ENCODE measurements around the gene FGFRL1.
A peak's percentile ranks its signal among the peaks of the same experiment; 100 is the strongest.

The FGFRL1 gene, protein sequence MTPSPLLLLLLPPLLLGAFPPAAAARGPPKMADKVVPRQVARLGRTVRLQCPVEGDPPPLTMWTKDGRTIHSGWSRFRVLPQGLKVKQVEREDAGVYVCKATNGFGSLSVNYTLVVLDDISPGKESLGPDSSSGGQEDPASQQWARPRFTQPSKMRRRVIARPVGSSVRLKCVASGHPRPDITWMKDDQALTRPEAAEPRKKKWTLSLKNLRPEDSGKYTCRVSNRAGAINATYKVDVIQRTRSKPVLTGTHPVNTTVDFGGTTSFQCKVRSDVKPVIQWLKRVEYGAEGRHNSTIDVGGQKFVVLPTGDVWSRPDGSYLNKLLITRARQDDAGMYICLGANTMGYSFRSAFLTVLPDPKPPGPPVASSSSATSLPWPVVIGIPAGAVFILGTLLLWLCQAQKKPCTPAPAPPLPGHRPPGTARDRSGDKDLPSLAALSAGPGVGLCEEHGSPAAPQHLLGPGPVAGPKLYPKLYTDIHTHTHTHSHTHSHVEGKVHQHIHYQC

DNA sequence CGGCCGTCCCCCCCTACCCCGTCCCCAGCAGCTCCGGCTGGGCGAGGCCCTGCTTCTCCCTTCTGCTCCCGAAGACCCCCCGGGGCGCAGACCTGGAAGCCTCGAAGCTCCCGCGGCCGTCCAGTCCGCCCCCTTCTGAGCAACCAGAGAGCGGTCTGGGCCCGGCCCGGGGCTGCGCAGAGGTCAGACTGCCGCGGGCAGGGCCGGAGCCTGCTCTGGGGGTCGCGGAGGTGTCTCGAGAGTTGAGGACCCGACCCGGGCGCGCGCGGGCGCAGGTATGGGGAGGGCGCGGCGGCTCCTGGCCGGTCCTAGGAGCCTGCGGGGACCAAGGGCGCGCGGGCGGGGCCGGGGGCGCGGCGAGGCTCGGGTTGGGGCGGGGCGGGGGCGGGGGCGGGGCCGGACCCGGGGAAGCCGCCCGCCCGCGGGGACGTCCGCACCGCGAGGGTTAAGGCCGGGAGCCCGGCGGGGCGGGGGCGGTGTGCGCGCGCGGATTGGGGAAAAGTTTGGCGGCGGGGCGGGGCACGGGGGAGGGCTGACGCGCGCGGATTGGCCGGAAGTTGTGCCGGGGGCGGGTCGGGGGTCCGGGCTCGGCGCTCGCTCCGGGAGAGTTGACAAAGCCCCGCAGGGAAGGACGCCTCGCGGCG lies at the start of gene FGFRL1:
TSS of gene FGFRL1 (plus strand) at position 605 of the 644 bp plus-strand sequence. CDS start 860 bp downstream, outside the sequence.
- DNase-seq (ENCODE audit: low spot score), result peak; percentile 93

GRCh38 chr4:962231-963208 lies 48.9 kb upstream of the FGFRL1 start:
- DNase-seq (ENCODE audit: low spot score), result no peak

- no peak for DNase-seq (ENCODE audit: low spot score)
Observed at GRCh38 chr4:963276-964225, 47.9 kb upstream of the FGFRL1 start.

GRCh38 chr4:964346-965025 lies 46.9 kb upstream of the FGFRL1 start:
- no peak for DNase-seq (ENCODE audit: low spot score)

GRCh38 chr4:965048-965765 lies 46.2 kb upstream of the FGFRL1 start:
- DNase-seq (ENCODE audit: low spot score), result no peak

- DNase-seq (ENCODE audit: low spot score), result no peak
Observed at GRCh38 chr4:965766-966134, 45.7 kb upstream of the FGFRL1 start.

DNA sequence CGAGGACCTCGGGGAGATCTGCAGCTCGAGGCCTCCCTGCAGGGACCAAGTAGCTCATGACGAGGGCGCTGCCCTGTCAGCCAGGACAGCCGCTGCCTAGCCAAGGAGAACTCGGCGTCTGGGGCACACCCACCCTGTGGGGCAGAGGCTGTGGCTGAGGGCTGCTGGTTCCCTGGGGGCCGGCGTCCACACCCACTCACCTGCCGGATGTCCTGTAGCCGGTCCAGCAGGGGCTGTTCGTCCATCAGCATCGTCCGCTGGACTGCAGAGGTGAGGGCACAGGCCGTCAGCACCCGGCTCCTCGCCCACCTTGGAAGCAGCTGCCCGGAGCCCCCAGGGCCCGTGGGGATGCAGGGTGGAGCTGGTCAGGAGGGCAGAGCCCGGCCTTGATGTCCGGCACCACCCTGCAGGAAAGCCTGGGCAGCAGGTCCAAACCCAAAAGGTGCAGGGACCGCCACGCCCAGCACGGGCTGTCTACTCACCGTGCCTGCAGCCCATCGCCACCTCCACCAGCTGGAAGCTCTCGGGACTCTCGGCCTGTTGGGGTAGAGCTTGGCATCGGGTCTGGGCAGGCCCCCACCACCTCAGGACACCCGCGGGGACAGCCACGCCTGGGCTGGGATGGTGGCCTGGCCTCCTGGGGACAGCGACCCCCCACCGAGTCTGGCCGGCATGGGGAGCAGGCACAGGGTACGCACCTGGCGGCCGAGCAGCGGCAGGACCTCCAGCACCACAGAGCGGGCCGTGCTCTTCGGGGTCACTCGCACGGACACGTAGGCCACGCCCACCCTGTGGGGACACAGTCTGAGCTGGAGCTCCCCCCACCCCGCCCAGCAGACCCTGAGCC lies 44.9 kb upstream of the FGFRL1 start:
- DNase-seq (ENCODE audit: low spot score), result no peak

GRCh38 chr4:967113-968104 lies 44.0 kb upstream of the FGFRL1 start:
- DNase-seq (ENCODE audit: low spot score), result no peak

DNA sequence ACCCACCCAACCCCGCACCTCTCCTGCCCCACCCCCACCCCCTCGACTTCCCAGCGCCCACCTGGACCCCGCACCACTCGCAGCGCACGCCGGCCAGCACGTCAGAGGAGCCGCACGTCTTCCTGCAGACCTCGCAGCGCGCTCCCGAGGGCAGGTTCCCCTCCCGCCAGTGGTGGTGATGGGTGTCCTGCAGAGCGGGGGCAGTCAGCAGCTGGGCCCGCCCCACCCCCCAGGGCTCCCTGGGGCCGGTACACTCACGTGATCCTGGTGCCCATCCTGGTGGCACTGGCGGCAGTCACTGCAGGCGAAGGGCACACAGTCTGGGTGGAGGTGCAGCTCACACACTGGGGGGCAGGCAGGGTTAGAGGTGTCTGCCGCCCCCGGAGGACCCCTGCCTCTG lies 43.2 kb upstream of the FGFRL1 start:
- DNase-seq (ENCODE audit: low spot score), result no peak

- DNase-seq (ENCODE audit: low spot score), result no peak
Observed at GRCh38 chr4:968621-969394, 42.6 kb upstream of the FGFRL1 start.

DNA sequence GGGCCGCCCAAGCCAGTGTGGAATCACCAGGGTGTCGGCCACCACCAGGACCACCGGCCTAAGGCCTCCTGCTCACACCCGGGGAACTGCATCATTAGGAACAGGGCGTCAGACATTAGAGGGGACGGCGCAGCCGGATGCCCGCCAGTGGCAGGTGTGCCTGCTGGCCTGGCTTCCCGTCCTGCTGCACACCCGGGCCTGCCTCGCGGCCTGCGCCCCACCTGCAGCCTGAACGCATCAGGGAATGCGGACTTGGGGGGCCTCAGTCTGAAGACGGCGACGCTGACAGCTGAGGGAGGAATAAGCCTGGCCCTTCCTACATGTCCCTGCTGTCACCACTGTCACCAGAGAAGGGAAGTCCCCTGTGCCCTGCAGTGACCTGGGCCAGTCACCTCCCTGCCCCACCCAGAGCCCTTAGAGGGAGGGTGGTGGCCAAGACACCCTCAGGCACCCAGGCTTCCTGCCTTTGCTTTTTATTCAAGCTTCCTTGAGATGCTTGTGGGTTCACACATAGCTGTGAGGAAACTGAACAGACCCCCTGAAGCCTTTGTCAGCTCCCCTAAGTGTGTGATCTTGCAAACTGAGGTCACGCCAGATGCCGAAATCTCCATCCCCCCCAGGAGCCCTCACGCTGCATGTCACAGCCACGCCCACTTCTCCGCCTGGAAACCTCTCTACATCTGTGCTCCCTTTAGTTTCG lies 41.2 kb upstream of the FGFRL1 start:
- peak; percentile 51 for DNase-seq (ENCODE audit: low spot score)

GRCh38 chr4:970854-971520 lies 40.4 kb upstream of the FGFRL1 start:
- DNase-seq (ENCODE audit: low spot score), result no peak

- DNase-seq (ENCODE audit: low spot score), result no peak
Observed at GRCh38 chr4:971666-972500, 39.5 kb upstream of the FGFRL1 start.

GRCh38 chr4:972651-973424 lies 38.6 kb upstream of the FGFRL1 start:
- DNase-seq (ENCODE audit: low spot score), result peak; percentile 47

Data from CD4-positive, alpha-beta T cell treated with Interleukin-15 for 4 hours (primary cell).